Endodermal cell (in vitro differentiated cells): ENCODE results near the gene DIMT1. TPM values are rescaled to one million over a fixed set of nuclear protein-coding genes. Genes with fewer than 3 reads are reported as not detected.
A peak's percentile ranks its signal among the peaks of the same experiment; 100 is the strongest.

Source experiments
- DNase-seq: peaks from one replicate; pipeline ENCODE4 v3.0.0-alpha.2; 2017
- H3K27ac ChIP-seq: 2 replicates; pipeline ENCODE4 v1.5.1; 2013; ENCODE audit warnings: mild to moderate bottlenecking, low read depth, low read length, moderate library complexity
- H3K27me3 ChIP-seq: 2 replicates; pipeline ENCODE4 v1.6.1; 2013; ENCODE audit warnings: mild to moderate bottlenecking, low read length, moderate library complexity; ENCODE audit not compliant: insufficient read depth, control insufficient read depth, poor library complexity, severe bottlenecking
- H3K36me3 ChIP-seq: 2 replicates; pipeline ENCODE4 v1.7.0; 2013; ENCODE audit warnings: mild to moderate bottlenecking, low read length, moderate library complexity; ENCODE audit not compliant: control insufficient read depth, insufficient read depth
- H3K4me1 ChIP-seq: one replicate; pipeline ENCODE4 v1.7.0; 2013; ENCODE audit warnings: low read length; ENCODE audit not compliant: control insufficient read depth, insufficient read depth
- H3K4me3 ChIP-seq: 2 replicates; pipeline ENCODE4 v1.5.1; 2013; ENCODE audit warnings: mild to moderate bottlenecking, low read length, moderate library complexity
- H3K9ac ChIP-seq: 2 replicates; pipeline ENCODE4 v1.6.1; 2013; ENCODE audit warnings: mild to moderate bottlenecking, low read length, moderate library complexity; ENCODE audit not compliant: poor library complexity, severe bottlenecking; ENCODE audit errors: extremely low read depth
- H3K9me3 ChIP-seq: 2 replicates; pipeline ENCODE4 v1.6.1; 2013; ENCODE audit warnings: mild to moderate bottlenecking, low read length, moderate library complexity; ENCODE audit not compliant: control insufficient read depth
- H3K27ac Mint-ChIP-seq: 2 replicates; pipeline ENCODE4 v1.8.0; 2020; ENCODE audit warnings: mixed read lengths
- H3K27me3 Mint-ChIP-seq: 2 replicates; pipeline ENCODE4 v1.8.0; 2021; ENCODE audit warnings: mild to moderate bottlenecking, mixed read lengths; ENCODE audit not compliant: insufficient read depth
- H3K36me3 Mint-ChIP-seq: 2 replicates; pipeline ENCODE4 v1.8.0; 2020; ENCODE audit warnings: low read depth, mixed read lengths
- H3K4me1 Mint-ChIP-seq: 2 replicates; pipeline ENCODE4 v1.8.0; 2020; ENCODE audit warnings: mixed read lengths
- H3K4me3 Mint-ChIP-seq: 2 replicates; pipeline ENCODE4 v1.8.0; 2020; ENCODE audit warnings: mild to moderate bottlenecking, moderate library complexity, mixed read lengths
- H3K9me3 Mint-ChIP-seq: 2 replicates; pipeline ENCODE4 v1.8.0; 2020; ENCODE audit warnings: mild to moderate bottlenecking, mixed read lengths
- WGBS, 2 experiments: methylation state at CpG; one replicate each; pipeline versions ENCODE4 v1.1.5 to v1.1.7; 2013; ENCODE audit warnings: missing lambda C conversion rate in 2 of 2, mixed read lengths in 1 of 2; ENCODE audit not compliant: insufficient coverage in 1 of 2, insufficient read length in 1 of 2; 5-methylcytosine and 5-hydroxymethylcytosine counted together
- total RNA-seq, 2 donors: library from RNA; stranded (reverse); fragmentation: NEBNext Ultra II Directional in 1 of 2; extraction: Animal tissue kit (Norgen Biotek cat#: 25700) in 1 of 2; gene quantifications; 2 replicates in 1 of 2; 3 replicates in 1 of 2; pipeline ENCODE4 v1.2.1, GENCODE V29; 2021
- TF ChIP-seq, protein P1 (sequence below): fragments of 200-600 bp; sonication (generic); conservative IDR thresholded peaks from 2 replicates; pipeline ENCODE4 v1.5.0; 2021; ENCODE audit warnings: antibody characterized with exemption, mild to moderate bottlenecking

The DIMT1 gene
- total RNA-seq, 2 donors from 2014 or later, result 22.7 to 25.6 TPM

DNA sequence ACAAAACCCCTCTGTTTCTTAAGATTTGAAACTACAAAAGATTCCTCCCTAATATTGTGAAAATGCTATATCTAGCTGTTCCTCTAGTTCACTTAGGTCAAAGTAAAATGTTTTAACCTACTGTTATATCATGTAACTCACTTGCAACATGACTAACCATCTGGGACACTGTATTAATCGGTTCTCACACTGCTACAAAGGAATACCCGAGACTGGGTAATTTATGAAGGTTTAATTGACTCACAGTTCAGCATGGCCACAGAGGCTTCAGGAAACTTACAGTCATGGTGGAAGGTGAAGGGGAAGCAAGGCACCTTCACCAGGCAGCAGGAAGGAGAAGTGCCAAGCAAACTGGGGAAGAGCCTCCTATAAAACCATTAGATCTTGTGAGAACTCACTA lies 34.7 kb downstream of the DIMT1 start:
- no peak for DNase-seq
- Histone ChIP-seq H3K27ac (no peak overlapping the region), H3K4me3 (no peak overlapping the region), H3K9me3 (peaks cover 7% of the 10 kb centered on the region), H3K36me3 (peaks cover 84% of the 10 kb centered on the region), H3K9ac (no peak overlapping the region), H3K27me3 (no peaks in the 10 kb centered on the region), H3K4me1 (no peaks in the 10 kb centered on the region)
- no peaks in the 10 kb centered on the region for H3K4me1 Mint-ChIP-seq
- H3K36me3 Mint-ChIP-seq, result peaks cover 56% of the 10 kb centered on the region
- H3K27me3 Mint-ChIP-seq, result no peaks in the 10 kb centered on the region
- no peak overlapping the region for H3K4me3 Mint-ChIP-seq
- 95 to 100% methylated on average over 1 to 2 of the region's 2 CpGs for WGBS, 2 experiments
- no peak overlapping the region for H3K27ac Mint-ChIP-seq
- H3K9me3 Mint-ChIP-seq, result no peaks in the 10 kb centered on the region
- TF ChIP-seq, protein P1, sequence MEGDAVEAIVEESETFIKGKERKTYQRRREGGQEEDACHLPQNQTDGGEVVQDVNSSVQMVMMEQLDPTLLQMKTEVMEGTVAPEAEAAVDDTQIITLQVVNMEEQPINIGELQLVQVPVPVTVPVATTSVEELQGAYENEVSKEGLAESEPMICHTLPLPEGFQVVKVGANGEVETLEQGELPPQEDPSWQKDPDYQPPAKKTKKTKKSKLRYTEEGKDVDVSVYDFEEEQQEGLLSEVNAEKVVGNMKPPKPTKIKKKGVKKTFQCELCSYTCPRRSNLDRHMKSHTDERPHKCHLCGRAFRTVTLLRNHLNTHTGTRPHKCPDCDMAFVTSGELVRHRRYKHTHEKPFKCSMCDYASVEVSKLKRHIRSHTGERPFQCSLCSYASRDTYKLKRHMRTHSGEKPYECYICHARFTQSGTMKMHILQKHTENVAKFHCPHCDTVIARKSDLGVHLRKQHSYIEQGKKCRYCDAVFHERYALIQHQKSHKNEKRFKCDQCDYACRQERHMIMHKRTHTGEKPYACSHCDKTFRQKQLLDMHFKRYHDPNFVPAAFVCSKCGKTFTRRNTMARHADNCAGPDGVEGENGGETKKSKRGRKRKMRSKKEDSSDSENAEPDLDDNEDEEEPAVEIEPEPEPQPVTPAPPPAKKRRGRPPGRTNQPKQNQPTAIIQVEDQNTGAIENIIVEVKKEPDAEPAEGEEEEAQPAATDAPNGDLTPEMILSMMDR, result no peak

DNA sequence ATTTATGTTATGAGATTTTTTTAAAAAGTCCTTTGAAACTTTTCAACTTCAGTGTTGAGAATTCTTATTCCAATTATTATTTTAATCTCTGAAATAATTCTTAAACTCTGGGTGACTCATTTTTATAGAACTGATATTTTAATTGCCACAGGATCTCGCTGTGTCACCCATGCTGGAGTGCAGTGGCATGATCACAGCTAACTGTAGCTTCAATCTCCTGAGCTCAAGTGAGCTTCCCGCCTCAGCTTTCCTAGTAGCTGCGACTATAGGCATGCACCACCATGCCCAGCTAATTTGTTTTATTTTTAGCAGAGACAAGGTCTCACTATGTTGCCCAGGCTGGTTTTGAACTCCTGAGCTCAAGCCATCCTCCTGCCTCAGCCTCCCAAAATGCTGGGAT lies 41.0 kb downstream of the DIMT1 start:
- H3K27ac ChIP-seq, result no peak overlapping the region
- TF ChIP-seq, protein P1, result no peak
- H3K9ac ChIP-seq, result no peak overlapping the region
- no peaks in the 10 kb centered on the region for H3K9me3 Mint-ChIP-seq
- no peak overlapping the region for H3K4me3 Mint-ChIP-seq
- peaks cover 7% of the 10 kb centered on the region for H3K9me3 ChIP-seq
- H3K36me3 ChIP-seq, result peaks cover 83% of the 10 kb centered on the region
- H3K36me3 Mint-ChIP-seq, result peaks cover 57% of the 10 kb centered on the region
- H3K27me3 ChIP-seq, result no peaks in the 10 kb centered on the region
- H3K27ac Mint-ChIP-seq, result no peak overlapping the region
- H3K4me3 ChIP-seq, result no peak overlapping the region
- no peaks in the 10 kb centered on the region for H3K27me3 Mint-ChIP-seq
- H3K4me1 Mint-ChIP-seq, result no peaks in the 10 kb centered on the region
- DNase-seq, result no peak
- no peaks in the 10 kb centered on the region for H3K4me1 ChIP-seq
- 94 to 95% methylated on average over 3 of the region's 3 CpGs for WGBS, 2 experiments

DNA sequence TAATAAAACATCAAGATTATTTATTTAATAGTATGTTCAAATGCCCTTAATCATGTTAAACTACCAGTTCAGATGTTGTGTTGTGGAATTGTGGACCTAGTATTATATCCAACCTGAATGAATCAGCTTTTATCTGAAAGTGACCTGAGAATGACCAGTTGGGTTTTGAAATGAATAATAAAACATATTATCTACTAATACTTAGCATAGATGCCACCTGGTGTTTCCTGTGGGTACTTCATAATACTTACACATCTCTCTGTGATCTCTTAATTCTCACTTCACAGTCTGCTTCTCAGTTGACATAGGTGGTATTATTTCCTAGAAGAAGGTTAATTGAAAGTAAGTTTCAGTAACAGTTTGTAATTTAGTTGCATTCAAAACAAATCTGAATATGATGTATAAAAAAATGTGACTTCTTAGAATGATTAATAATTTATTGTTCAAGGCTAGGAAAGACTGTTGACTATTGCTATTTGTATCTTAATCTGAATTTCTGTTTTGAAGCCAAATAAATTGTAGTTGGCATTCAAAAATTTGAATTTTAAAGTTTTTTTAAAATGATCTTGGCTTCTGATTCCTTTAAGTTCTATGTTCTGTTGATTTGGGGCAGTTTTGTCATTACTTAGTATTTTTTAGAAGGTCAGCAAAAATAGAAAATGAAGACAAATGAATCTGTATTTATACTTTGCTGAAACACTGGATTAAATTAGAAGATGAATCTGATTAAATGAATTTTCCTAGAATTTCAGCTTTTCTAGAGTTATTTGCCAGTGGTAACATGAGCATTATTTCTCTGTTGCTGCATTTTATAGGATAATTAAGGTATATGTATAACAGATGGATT lies 49.5 kb downstream of the DIMT1 start:
- TF ChIP-seq, protein P1, result peak; percentile 74
- no peak overlapping the region for H3K27ac Mint-ChIP-seq
- Histone ChIP-seq H3K4me3 (no peak overlapping the region), H3K9me3 (no peaks in the 10 kb centered on the region), H3K27me3 (no peaks in the 10 kb centered on the region), H3K4me1 (no peaks in the 10 kb centered on the region), H3K27ac (no peak overlapping the region), H3K36me3 (peaks cover 81% of the 10 kb centered on the region), H3K9ac (no peak overlapping the region)
- H3K27me3 Mint-ChIP-seq, result no peaks in the 10 kb centered on the region
- peaks cover 46% of the 10 kb centered on the region for H3K36me3 Mint-ChIP-seq
- no peaks in the 10 kb centered on the region for H3K9me3 Mint-ChIP-seq
- DNase-seq, result no peak
- H3K4me3 Mint-ChIP-seq, result no peak overlapping the region
- H3K4me1 Mint-ChIP-seq, result no peaks in the 10 kb centered on the region
